GM12878 (cell line): ENCODE results near the gene SPINK5. TPM values are rescaled to one million over a fixed set of nuclear protein-coding genes. Genes with fewer than 3 reads are reported as not detected.

Experiments
- ATAC-seq: fragments of 200-7000 bp; cut with Tn5 transposase; 3 replicates; pipeline ENCODE4 v1.9.1; 2020; ENCODE audit warnings: mild to moderate bottlenecking, moderate library complexity
- BruUV-seq: library from RNA; stranded (reverse); fragments of 400-500 nt; replicated peaks from 2 replicates; lab custom pipeline; 2021; lab: Mats Ljungman, UMichigan
- CTCF ChIA-PET: fragments of 300-600 bp; sonication (Branson Sonifier 250); formaldehyde crosslinking; extraction: SDS; loops from one replicate; lab custom pipeline; 2021; ENCODE audit warnings: inconsistent platforms; lab: Yijun Ruan, JAX
- POLR2A ChIA-PET: fragments of 350-600 bp; formaldehyde crosslinking; extraction: SDS; loops from one replicate; lab custom pipeline; 2021; ENCODE audit warnings: inconsistent platforms; lab: Charles Lee
- RAD21 ChIA-PET: fragments of 300-600 bp; sonication (Branson Sonifier 250); formaldehyde crosslinking; loops from one replicate; lab custom pipeline; 2023; ENCODE audit warnings: antibody characterized with exemption; ENCODE audit not compliant: unreplicated experiment; lab: Charles Lee
- SMC1A ChIA-PET: fragments of 300-600 bp; sonication (Branson Sonifier 250); formaldehyde crosslinking; loops from one replicate; lab custom pipeline; 2023; ENCODE audit not compliant: unreplicated experiment, uncharacterized antibody; lab: Charles Lee
- DNase-seq: peaks from one replicate; pipeline ENCODE4 v3.0.0-alpha.2; 2011; ENCODE audit warnings: low read depth, low spot score
- FAIRE-seq: peaks from 3 replicates; lab custom pipeline; 2011; peaks lifted over from hg19 to GRCh38; lab: Jason Lieb, UNC
- H2AFZ ChIP-seq: 2 replicates; pipeline ENCODE4 v1.6.0; 2011; ENCODE audit warnings: low read depth, low read length, control low read depth; ENCODE audit not compliant: control insufficient read depth
- H3K27ac ChIP-seq: 2 replicates; pipeline ENCODE4 v1.5.1; 2011; ENCODE audit warnings: control low read depth; ENCODE audit not compliant: control insufficient read depth, insufficient read depth
- H3K27me3 ChIP-seq, 2 experiments: replicated peaks in 1 of 2; 2 replicates each; pipeline versions ENCODE4 v1.6.0 to v1.6.1; 2011; ENCODE audit warnings: low read length in 1 of 2; ENCODE audit not compliant: control insufficient read depth in 2 of 2, insufficient read depth in 2 of 2
- H3K36me3 ChIP-seq, 2 experiments: 2 replicates each; pipeline ENCODE4 v1.5.1; 2011; ENCODE audit warnings: low read length in 1 of 2; ENCODE audit not compliant: control insufficient read depth in 2 of 2, insufficient read depth in 2 of 2
- H3K4me1 ChIP-seq: 2 replicates; pipeline ENCODE4 v1.6.1; 2011; ENCODE audit warnings: mild to moderate bottlenecking, low read length, moderate library complexity, mixed read lengths; ENCODE audit not compliant: control insufficient read depth, insufficient read depth
- H3K4me2 ChIP-seq: 2 replicates; pipeline ENCODE4 v1.6.0; 2011; ENCODE audit warnings: control low read depth; ENCODE audit not compliant: control insufficient read depth, insufficient read depth
- H3K4me3 ChIP-seq: fragments of 200-600 bp; sonication (generic); 2 replicates; pipeline ENCODE4 v1.5.1; 2016
- H3K79me2 ChIP-seq: 2 replicates; pipeline ENCODE4 v1.6.0; 2011; ENCODE audit warnings: low read length; ENCODE audit not compliant: control insufficient read depth, insufficient read depth
- H3K9ac ChIP-seq: 2 replicates; pipeline ENCODE4 v1.8.0; 2011; ENCODE audit warnings: low read length, control low read depth, mixed read lengths; ENCODE audit not compliant: control insufficient read depth, insufficient read depth
- H3K9me3 ChIP-seq: replicated peaks from 3 replicates; pipeline ENCODE4 v1.5.1; 2011; ENCODE audit warnings: mild to moderate bottlenecking, low read length; ENCODE audit not compliant: control insufficient read depth, insufficient read depth
- H4K20me1 ChIP-seq: 2 replicates; pipeline ENCODE4 v1.6.0; 2011; ENCODE audit not compliant: control insufficient read depth, insufficient read depth
- CHD4 ChIP-seq: fragments of 200-600 bp; sonication (generic); IDR thresholded peaks from 2 replicates; pipeline ENCODE4 v1.6.1; 2016; ENCODE audit warnings: mild to moderate bottlenecking
- IKZF1 ChIP-seq: fragments of 450-650 bp; conservative IDR thresholded peaks from 2 replicates; pipeline ENCODE4 v1.6.1; 2017; ENCODE audit warnings: antibody characterized with exemption, mild to moderate bottlenecking
- RAD51 ChIP-seq: fragments of 450-650 bp; IDR thresholded peaks from 2 replicates; pipeline ENCODE4 v1.6.1; 2016; ENCODE audit warnings: moderate library complexity, mild to moderate bottlenecking, inconsistent platforms
- WGBS: methylation state at CpG from one replicate; pipeline ENCODE4 v1.1.6; 2016; ENCODE audit warnings: low lambda C conversion rate; ENCODE audit not compliant: insufficient replicate concordance, insufficient coverage; ENCODE audit errors: missing lambda C conversion rate; 5-methylcytosine and 5-hydroxymethylcytosine counted together
- in situ Hi-C: fragments of 300-500 bp; cut with MboI; formaldehyde crosslinking; loops from 9 replicates; pipeline ENCODE4 v1.14.3; 2018; ENCODE audit warnings: mixed read lengths
- intact Hi-C: fragments of 100-400 bp; cut with micrococcal nuclease; formaldehyde crosslinking; loops from one replicate; pipeline ENCODE4 v1.14.2; 2022; ENCODE audit not compliant: unreplicated experiment
- polyA plus RNA-seq, 11 experiments: library from polyadenylated mRNA; depleted of rRNA in 4 of 11; unstranded in 6 of 11; stranded (reverse) in 5 of 11; fragments of >200 nt; fragmentation: Nextera tagmentation in 4 of 11; fragmentation: Illumina TruSeq in 1 of 11; extraction: Ambion mirVana in 4 of 11; extraction: Trizol in 1 of 11; gene quantifications; 1 replicate in 1 of 11; 2 replicates in 10 of 11; pipeline versions ENCODE4 v1.2.1 to v1.2.3, GENCODE V29; 2011 to 2016; ENCODE audit warnings: inconsistent platforms in 2 of 11, missing spikeins in 2 of 11, low read depth in 1 of 11
- total RNA-seq, 4 experiments: library from RNA; depleted of rRNA in 3 of 4; stranded (reverse); fragments of >200 nt in 3 of 4; fragmentation: Illumina TruSeq in 1 of 4; extraction: Trizol in 1 of 4; gene quantifications; 2 replicates each; pipeline versions ENCODE4 v1.2.1 to v1.2.3, GENCODE V29; 2013 to 2021
- TF ChIP-seq, protein P1 (sequence below): fragments of 450-650 bp; IDR thresholded peaks from 2 replicates; pipeline ENCODE4 v1.6.1; 2018; ENCODE audit warnings: mild to moderate bottlenecking, low read depth, moderate library complexity; ENCODE audit not compliant: partially characterized antibody
- TF ChIP-seq, protein P2 (sequence below): IDR thresholded peaks from 2 replicates; pipeline ENCODE4 v1.6.1; 2012; ENCODE audit warnings: mild to moderate bottlenecking, low read depth, low read length
- TF ChIP-seq, protein P3 (sequence below): fragments of 450-650 bp; IDR thresholded peaks from 2 replicates; pipeline ENCODE4 v1.6.1; 2016; ENCODE audit warnings: mild to moderate bottlenecking, moderate library complexity, borderline replicate concordance

The SPINK5 gene
- total and polyA plus RNA-seq, 10 of the 15 experiments (the other 5 are each of a cell fraction or from before 2014, with no cell fraction given), result 0.04 to 0.09 TPM; not detected in 8

DNA sequence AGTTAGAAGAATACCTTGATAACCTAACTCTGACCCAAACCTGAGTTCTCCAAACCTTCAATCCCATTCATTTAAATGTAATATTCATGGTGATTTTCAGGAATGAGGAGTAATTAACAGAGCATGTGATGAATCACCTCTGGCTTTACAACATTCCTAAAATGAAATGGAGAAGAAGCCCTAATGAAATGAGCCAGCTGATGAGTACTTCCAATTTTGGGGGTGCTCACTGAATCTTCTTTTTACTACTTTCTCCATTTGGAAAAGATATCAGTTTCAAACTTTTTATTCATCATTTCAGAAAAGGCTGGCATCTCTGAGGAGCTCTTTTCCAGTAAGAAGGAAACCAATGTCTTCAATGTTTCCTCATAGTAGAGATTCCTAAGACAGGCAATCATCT lies 2.9 kb upstream of the SPINK5 start:
- RAD21 ChIA-PET, result no interaction called here
- TF ChIP-seq, protein P1, sequence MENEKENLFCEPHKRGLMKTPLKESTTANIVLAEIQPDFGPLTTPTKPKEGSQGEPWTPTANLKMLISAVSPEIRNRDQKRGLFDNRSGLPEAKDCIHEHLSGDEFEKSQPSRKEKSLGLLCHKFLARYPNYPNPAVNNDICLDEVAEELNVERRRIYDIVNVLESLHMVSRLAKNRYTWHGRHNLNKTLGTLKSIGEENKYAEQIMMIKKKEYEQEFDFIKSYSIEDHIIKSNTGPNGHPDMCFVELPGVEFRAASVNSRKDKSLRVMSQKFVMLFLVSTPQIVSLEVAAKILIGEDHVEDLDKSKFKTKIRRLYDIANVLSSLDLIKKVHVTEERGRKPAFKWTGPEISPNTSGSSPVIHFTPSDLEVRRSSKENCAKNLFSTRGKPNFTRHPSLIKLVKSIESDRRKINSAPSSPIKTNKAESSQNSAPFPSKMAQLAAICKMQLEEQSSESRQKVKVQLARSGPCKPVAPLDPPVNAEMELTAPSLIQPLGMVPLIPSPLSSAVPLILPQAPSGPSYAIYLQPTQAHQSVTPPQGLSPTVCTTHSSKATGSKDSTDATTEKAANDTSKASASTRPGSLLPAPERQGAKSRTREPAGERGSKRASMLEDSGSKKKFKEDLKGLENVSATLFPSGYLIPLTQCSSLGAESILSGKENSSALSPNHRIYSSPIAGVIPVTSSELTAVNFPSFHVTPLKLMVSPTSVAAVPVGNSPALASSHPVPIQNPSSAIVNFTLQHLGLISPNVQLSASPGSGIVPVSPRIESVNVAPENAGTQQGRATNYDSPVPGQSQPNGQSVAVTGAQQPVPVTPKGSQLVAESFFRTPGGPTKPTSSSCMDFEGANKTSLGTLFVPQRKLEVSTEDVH, result no peak
- TF ChIP-seq RAD51, result no peak
- H3K4me1 ChIP-seq, result no peaks in the 10 kb centered on the region
- no peak overlapping the region for H3K4me3 ChIP-seq
- H3K36me3 ChIP-seq, result no peaks in the 10 kb centered on the region
- DNase-seq (no peak), ATAC-seq (no peak), FAIRE-seq (no peak)
- no peak overlapping the region for H3K27ac ChIP-seq
- H3K27me3 ChIP-seq, result no peaks in the 10 kb centered on the region
- POLR2A ChIA-PET, result no interaction called here
- no peak overlapping the region for H3K4me2 ChIP-seq
- in situ Hi-C loops (no loop called here), intact Hi-C loops (no loop called here)
- SMC1A ChIA-PET, result no interaction called here
- H4K20me1 ChIP-seq, result no peaks in the 10 kb centered on the region
- H2AFZ ChIP-seq, result no peak overlapping the region
- CTCF ChIA-PET, result no interaction called here
- BruUV-seq, result no TSS peak
- H3K9ac ChIP-seq, result no peak overlapping the region
- no peaks in the 10 kb centered on the region; the same call in 2 of the 3 replicates for H3K9me3 ChIP-seq
- no peaks in the 10 kb centered on the region for H3K79me2 ChIP-seq

DNA sequence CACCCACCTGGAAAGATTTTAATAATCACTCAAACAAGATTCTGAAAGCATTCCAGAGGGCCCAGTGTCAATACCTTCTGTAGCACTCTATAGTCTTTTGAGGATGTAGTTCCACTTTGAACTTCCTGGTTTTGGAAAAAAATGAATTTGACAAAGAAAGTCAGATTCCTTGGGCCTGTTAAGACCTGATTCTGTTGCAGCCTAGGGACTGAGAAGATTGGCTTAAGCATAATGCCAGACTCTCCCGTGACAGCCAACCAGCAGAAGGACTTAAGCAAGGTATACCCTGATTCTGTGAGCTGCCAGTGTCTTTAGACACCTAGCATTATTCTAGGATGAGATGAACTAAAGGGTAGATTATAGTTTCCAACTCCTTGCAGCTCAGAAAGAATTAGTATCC lies 6.8 kb downstream of the SPINK5 start:
- ChIA-PET POLR2A (no interaction called here), CTCF (no interaction called here), SMC1A (no interaction called here), RAD21 (no interaction called here)
- no peak for DNase-seq
- 6% methylated on average over 1 of the region's 1 CpG for WGBS
- Histone ChIP-seq H3K27ac (no peak overlapping the region), H3K9ac (no peak overlapping the region), H3K79me2 (no peaks in the 10 kb centered on the region), H3K4me2 (no peak overlapping the region), H3K4me1 (no peaks in the 10 kb centered on the region), H3K4me3 (no peak overlapping the region), H3K36me3 (no peaks in the 10 kb centered on the region), H4K20me1 (no peaks in the 10 kb centered on the region), H2AFZ (no peak overlapping the region), H3K9me3 (no peaks in the 10 kb centered on the region), H3K27me3 (no peaks in the 10 kb centered on the region)
- FAIRE-seq, result no peak
- no TSS peak for BruUV-seq
- in situ Hi-C loops (no loop called here), intact Hi-C loops (no loop called here)
- ATAC-seq, result no peak
- TF ChIP-seq, protein P2, sequence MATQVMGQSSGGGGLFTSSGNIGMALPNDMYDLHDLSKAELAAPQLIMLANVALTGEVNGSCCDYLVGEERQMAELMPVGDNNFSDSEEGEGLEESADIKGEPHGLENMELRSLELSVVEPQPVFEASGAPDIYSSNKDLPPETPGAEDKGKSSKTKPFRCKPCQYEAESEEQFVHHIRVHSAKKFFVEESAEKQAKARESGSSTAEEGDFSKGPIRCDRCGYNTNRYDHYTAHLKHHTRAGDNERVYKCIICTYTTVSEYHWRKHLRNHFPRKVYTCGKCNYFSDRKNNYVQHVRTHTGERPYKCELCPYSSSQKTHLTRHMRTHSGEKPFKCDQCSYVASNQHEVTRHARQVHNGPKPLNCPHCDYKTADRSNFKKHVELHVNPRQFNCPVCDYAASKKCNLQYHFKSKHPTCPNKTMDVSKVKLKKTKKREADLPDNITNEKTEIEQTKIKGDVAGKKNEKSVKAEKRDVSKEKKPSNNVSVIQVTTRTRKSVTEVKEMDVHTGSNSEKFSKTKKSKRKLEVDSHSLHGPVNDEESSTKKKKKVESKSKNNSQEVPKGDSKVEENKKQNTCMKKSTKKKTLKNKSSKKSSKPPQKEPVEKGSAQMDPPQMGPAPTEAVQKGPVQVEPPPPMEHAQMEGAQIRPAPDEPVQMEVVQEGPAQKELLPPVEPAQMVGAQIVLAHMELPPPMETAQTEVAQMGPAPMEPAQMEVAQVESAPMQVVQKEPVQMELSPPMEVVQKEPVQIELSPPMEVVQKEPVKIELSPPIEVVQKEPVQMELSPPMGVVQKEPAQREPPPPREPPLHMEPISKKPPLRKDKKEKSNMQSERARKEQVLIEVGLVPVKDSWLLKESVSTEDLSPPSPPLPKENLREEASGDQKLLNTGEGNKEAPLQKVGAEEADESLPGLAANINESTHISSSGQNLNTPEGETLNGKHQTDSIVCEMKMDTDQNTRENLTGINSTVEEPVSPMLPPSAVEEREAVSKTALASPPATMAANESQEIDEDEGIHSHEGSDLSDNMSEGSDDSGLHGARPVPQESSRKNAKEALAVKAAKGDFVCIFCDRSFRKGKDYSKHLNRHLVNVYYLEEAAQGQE, result no peak
- TF ChIP-seq, protein P3, sequence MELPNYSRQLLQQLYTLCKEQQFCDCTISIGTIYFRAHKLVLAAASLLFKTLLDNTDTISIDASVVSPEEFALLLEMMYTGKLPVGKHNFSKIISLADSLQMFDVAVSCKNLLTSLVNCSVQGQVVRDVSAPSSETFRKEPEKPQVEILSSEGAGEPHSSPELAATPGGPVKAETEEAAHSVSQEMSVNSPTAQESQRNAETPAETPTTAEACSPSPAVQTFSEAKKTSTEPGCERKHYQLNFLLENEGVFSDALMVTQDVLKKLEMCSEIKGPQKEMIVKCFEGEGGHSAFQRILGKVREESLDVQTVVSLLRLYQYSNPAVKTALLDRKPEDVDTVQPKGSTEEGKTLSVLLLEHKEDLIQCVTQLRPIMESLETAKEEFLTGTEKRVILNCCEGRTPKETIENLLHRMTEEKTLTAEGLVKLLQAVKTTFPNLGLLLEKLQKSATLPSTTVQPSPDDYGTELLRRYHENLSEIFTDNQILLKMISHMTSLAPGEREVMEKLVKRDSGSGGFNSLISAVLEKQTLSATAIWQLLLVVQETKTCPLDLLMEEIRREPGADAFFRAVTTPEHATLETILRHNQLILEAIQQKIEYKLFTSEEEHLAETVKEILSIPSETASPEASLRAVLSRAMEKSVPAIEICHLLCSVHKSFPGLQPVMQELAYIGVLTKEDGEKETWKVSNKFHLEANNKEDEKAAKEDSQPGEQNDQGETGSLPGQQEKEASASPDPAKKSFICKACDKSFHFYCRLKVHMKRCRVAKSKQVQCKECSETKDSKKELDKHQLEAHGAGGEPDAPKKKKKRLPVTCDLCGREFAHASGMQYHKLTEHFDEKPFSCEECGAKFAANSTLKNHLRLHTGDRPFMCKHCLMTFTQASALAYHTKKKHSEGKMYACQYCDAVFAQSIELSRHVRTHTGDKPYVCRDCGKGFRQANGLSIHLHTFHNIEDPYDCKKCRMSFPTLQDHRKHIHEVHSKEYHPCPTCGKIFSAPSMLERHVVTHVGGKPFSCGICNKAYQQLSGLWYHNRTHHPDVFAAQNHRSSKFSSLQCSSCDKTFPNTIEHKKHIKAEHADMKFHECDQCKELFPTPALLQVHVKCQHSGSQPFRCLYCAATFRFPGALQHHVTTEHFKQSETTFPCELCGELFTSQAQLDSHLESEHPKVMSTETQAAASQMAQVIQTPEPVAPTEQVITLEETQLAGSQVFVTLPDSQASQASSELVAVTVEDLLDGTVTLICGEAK, result no peak
- TF ChIP-seq IKZF1 (no peak), CHD4 (no peak)
